GM12864 (cell line): ENCODE data around the gene ANKH.

Experiments
- DNase-seq: peaks from one replicate; pipeline ENCODE4 v3.0.0-alpha.2; 2011; ENCODE audit warnings: low read depth
- H3K4me3 ChIP-seq: 2 replicates; pipeline ENCODE4 v1.5.1; 2011; ENCODE audit warnings: mild to moderate bottlenecking, low read depth, low read length, control low read depth
- TF ChIP-seq, protein P1 (sequence below): IDR thresholded peaks from 2 replicates; pipeline ENCODE4 v1.5.1; 2011; ENCODE audit warnings: low read depth, mild to moderate bottlenecking, moderate library complexity, low read length, control low read depth, inconsistent platforms; ENCODE audit errors: missing control alignments

Gene ANKH

DNA sequence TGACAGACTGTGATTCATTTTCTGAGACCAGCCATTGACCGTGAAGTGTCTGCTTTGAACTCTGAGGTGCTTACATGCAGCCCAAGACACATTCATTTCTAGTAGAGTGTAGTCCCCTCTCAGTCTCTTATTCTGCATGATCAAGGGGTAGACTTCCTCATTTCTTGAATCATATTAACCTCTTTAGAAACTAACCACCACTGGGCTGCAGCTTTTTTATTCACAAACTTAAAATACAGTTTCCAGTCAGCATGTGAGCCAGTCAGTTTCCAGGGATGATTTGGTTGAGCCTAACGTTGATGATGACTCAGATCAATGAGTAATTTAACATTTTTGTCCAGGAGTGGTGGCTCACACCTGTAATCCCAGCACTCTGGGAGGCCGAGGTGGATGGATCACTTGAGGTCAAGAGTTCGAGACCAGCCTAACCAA, 147.9 kb downstream of the ANKH start:
- TF ChIP-seq, protein P1, sequence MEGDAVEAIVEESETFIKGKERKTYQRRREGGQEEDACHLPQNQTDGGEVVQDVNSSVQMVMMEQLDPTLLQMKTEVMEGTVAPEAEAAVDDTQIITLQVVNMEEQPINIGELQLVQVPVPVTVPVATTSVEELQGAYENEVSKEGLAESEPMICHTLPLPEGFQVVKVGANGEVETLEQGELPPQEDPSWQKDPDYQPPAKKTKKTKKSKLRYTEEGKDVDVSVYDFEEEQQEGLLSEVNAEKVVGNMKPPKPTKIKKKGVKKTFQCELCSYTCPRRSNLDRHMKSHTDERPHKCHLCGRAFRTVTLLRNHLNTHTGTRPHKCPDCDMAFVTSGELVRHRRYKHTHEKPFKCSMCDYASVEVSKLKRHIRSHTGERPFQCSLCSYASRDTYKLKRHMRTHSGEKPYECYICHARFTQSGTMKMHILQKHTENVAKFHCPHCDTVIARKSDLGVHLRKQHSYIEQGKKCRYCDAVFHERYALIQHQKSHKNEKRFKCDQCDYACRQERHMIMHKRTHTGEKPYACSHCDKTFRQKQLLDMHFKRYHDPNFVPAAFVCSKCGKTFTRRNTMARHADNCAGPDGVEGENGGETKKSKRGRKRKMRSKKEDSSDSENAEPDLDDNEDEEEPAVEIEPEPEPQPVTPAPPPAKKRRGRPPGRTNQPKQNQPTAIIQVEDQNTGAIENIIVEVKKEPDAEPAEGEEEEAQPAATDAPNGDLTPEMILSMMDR = no peak
- no peak overlapping the region for H3K4me3 ChIP-seq
- DNase-seq = no peak

DNA sequence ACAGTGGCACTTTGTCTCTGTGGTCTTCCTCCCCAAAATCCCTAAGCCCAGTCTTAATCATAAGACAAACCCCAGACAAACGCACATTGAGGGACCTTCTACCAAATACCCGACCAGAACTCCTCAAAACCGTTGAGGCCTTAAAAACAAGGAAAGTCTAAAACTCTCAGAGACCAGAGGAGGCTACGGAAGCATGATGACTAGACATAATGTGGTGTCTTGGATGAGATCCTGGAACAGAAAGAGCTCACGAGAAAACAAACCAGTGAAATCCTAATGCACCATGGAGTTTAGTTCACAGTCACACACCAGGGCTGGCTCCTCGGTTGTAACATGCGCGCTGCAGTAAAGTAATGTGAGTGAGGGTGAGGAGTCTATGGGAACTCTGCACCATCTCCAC, 148.7 kb downstream of the ANKH start:
- no peak for DNase-seq
- TF ChIP-seq, protein P1 = no peak
- H3K4me3 ChIP-seq = no peak overlapping the region

DNA sequence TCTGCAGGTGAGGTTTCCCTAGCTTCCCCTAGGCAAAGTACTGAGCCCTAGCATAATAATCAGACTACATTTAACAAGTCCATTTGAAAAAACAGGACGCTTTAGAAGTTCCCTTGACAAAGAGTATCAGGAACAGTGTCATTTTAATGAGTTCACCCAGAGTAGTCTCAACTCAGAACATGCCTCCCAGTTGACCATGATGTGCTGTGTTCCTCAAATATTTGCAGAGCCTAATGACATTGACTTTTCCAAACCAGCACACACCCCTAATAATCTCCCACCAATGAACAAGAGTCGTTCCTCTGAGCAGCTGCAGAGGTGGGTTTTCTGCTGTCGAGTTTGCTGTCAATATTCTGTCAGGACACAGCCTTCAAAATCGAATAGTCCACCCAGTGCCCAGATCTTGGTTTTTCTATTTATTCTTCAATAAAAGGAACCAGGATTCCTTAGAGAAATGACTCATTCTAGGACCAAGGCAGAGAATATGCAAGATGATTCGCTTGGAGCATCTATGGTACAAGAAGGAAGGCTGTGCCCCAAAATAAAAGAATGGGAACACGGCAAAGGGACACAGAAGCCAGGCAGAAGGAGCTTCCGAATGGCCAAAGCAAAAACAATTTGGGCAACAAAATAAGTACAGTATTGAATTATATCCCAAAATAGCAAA, 149.5 kb downstream of the ANKH start:
- no peak overlapping the region for H3K4me3 ChIP-seq
- TF ChIP-seq, protein P1 = no peak
- no peak for DNase-seq

DNA sequence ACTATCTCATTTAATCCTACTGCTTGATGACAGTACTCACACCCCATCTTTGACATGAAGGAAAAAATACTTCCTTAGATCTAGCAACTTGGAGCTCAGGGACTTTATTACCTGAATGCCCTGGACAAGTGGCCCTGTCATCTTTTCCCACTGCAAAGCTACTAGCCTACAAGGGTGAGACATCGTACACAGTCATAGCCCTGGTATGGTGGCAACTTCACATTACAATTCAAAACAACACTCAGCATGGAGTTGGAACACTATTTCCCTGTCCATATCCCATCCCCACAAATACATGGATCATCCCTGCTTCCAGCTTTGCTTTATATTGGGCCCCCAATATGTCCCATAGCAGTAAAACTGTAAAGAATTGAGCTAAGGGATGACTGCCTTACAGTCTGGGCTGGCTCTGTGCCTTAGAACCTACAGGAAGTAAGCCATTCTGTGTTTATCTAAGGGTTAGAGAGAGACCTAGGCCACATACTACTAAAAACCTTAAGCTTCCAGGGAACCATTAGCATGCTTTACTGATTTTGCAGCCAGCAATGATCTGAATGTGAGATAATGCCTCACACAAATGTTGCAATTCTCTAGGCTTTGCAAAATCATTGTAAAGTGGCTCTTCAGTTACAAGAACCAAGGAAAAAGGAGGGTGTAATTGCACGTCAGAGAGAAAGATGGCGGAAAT, 151.2 kb downstream of the ANKH start:
- no peak for DNase-seq
- TF ChIP-seq, protein P1 = no peak
- no peak overlapping the region for H3K4me3 ChIP-seq

DNA sequence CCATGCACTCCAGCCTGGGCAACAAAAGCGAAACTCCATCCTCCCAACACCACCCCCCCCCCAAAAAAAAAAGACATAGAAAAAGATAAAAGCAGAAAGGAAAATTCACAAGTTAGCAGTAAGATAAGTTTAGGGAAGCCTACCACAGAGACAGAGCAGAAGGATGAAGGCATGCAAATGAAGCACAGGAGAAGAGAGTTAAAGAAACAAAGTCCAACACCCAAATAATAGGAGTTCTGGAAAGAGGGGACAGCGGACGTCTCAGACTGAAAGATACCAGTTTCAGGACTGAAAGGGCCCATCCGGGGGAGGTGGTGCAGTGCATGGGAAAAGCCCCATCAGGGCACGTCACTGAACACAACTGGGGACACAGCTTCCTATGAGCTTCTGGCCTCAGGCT, 152.8 kb downstream of the ANKH start:
- no peak overlapping the region for H3K4me3 ChIP-seq
- DNase-seq = no peak
- TF ChIP-seq, protein P1 = no peak

DNA sequence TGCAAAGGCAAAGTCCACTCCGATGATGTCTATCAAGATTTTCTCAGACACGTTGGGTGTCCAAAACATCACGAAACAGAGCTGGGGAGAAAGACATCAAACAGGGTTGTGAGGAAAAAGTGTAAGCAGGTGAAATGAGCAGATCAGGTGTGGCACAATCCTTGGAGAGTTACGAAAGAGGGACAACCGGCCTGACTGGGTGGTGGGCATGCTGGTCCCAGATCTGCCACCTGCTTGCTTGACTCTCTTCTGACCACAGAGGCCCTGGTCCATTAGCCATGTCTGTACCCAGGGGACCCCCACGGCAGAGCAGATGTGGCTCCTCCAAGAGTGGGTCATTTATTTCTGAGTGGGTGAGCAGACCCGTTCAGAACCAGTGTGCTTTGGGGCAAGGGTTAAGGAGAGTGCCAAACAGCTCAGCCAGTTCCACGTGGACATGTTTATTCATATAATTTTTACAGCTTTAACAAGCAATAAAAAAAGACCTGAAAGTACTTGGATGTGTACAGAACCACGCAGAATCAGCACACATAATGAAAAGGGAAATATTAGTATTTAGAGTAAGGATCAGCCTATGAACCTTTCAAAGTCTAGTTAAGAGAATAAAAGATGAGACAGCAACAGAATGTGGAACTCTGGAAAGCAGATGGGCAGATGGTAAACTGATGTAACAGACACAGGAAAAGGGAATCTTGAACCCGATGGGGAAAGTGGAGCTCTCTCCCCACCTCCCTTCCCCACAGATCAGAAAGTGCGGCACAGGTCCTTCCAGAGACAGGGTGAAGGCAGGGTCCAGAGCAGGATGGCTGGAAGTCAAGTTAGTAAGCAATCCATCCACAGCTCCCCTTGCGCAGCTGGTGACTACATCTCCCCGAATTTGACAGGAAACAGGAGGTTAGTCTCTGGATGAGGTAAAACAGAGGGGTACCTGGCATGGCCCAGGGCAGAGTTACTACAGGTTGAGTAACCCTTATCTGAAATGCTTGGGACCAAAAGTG, 154.5 kb downstream of the ANKH start:
- TF ChIP-seq, protein P1 = no peak
- no peak for DNase-seq

More for the DNA sequence above, 154.5 kb downstream of the ANKH start:
- no peak overlapping the region for H3K4me3 ChIP-seq
